ENCODE results near the gene PRKN. TPM values are rescaled to one million over a fixed set of nuclear protein-coding genes. Genes with fewer than 3 reads are reported as not detected.

PRKN gene
- total RNA-seq, 4 donors from 2014 or later, result 4.5 to 12.3 (median 9.0) TPM

- Histone ChIP-seq H3K36me3 (no peaks in the 10 kb centered on the region), H3K4me1 (no peaks in the 10 kb centered on the region), H3K27me3 (no peaks in the 10 kb centered on the region), H3K9me3 (no peaks in the 10 kb centered on the region), H3K27ac (no peak overlapping the region), H3K4me3 (no peak overlapping the region)
- no peak for DNase-seq
- in situ Hi-C loops (cut with MboI; ENCODE audit: low pct_ligation_motif_present in 1 of 4, low pct_unique_long_range_greater_than_20kb in 1 of 4, low sequenced_read_pairs in 3 of 4) (no loop called here), intact Hi-C loops (cut with DNase I; ENCODE audit: low total_unique reads) (loop anchor here (5.0 kb wide), 1 partner anchor 227 kb away; no protein-coding TSS in a partner anchor)
- 88 to 91% methylated on average over 4 to 5 of the region's 5 CpGs for WGBS, 2 donors (ENCODE audit: low coverage in 1 of 2)
- TF ChIP-seq POLR2A (IDR thresholded peaks at IDR 0.05) (no peak), POLR2AphosphoS5 (IDR thresholded peaks at IDR 0.05) (no peak)
These were observed 627.5 kb downstream of the PRKN start for GRCh38 chr6:162100096-162100495.

GRCh38 chr6:162099685-162100084 lies 627.9 kb downstream of the PRKN start:
- Histone ChIP-seq H3K27ac (no peak overlapping the region), H3K4me3 (no peak overlapping the region), H3K27me3 (no peaks in the 10 kb centered on the region), H3K36me3 (no peaks in the 10 kb centered on the region), H3K4me1 (no peaks in the 10 kb centered on the region), H3K9me3 (no peaks in the 10 kb centered on the region)
- in situ Hi-C loops (cut with MboI; ENCODE audit: low pct_ligation_motif_present in 1 of 4, low pct_unique_long_range_greater_than_20kb in 1 of 4, low sequenced_read_pairs in 3 of 4), result no loop called here
- DNase-seq, result no peak
- intact Hi-C loops (cut with DNase I; ENCODE audit: low total_unique reads), result loop anchor here (5.0 kb wide), 1 partner anchor 228 kb away; no protein-coding TSS in a partner anchor
- 84 to 85% methylated on average over 5 of the region's 5 CpGs for WGBS, 2 donors (ENCODE audit: low coverage in 1 of 2)
- no peak for TF ChIP-seq POLR2AphosphoS5 (IDR thresholded peaks at IDR 0.05)
- TF ChIP-seq POLR2A (IDR thresholded peaks at IDR 0.05), result no peak
- TF ChIP-seq CTCF (IDR thresholded peaks at IDR 0.05), result no peak
- TF ChIP-seq EP300 (IDR thresholded peaks at IDR 0.05; ENCODE audit: low read depth), result no peak

GRCh38 chr6:162092816-162093502 lies 634.6 kb downstream of the PRKN start:
- Histone ChIP-seq H3K4me1 (no peaks in the 10 kb centered on the region), H3K27me3 (no peaks in the 10 kb centered on the region), H3K27ac (no peak overlapping the region), H3K4me3 (no peak overlapping the region), H3K9me3 (no peaks in the 10 kb centered on the region), H3K36me3 (no peaks in the 10 kb centered on the region)
- DNase-seq, result no peak
- in situ Hi-C loops (cut with MboI; ENCODE audit: low pct_ligation_motif_present in 1 of 4, low pct_unique_long_range_greater_than_20kb in 1 of 4, low sequenced_read_pairs in 3 of 4), result no loop called here
- 84 to 91% methylated on average over 7 to 11 of the region's 11 CpGs for WGBS, 2 donors (ENCODE audit: low coverage in 1 of 2)
- TF ChIP-seq POLR2AphosphoS5 (IDR thresholded peaks at IDR 0.05) (no peak), POLR2A (IDR thresholded peaks at IDR 0.05) (no peak), EP300 (IDR thresholded peaks at IDR 0.05; ENCODE audit: low read depth) (no peak), CTCF (IDR thresholded peaks at IDR 0.05) (no peak)
- intact Hi-C loops (cut with DNase I; ENCODE audit: low total_unique reads), result no loop called here

- 45 to 57% methylated on average over 2 of the region's 2 CpGs for WGBS, 2 donors (ENCODE audit: low coverage in 1 of 2)
- Histone ChIP-seq H3K9me3 (no peaks in the 10 kb centered on the region), H3K4me1 (no peaks in the 10 kb centered on the region), H3K27me3 (no peaks in the 10 kb centered on the region), H3K36me3 (no peaks in the 10 kb centered on the region), H3K4me3 (no peak overlapping the region), H3K27ac (no peak overlapping the region)
- no peak for DNase-seq
- TF ChIP-seq POLR2A (IDR thresholded peaks at IDR 0.05) (no peak), EP300 (IDR thresholded peaks at IDR 0.05; ENCODE audit: low read depth) (no peak), POLR2AphosphoS5 (IDR thresholded peaks at IDR 0.05) (no peak), CTCF (IDR thresholded peaks at IDR 0.05) (no peak)
- intact Hi-C loops (cut with DNase I; ENCODE audit: low total_unique reads), result no loop called here
- in situ Hi-C loops (cut with MboI; ENCODE audit: low pct_ligation_motif_present in 1 of 4, low pct_unique_long_range_greater_than_20kb in 1 of 4, low sequenced_read_pairs in 3 of 4), result no loop called here
These were observed 636.8 kb downstream of the PRKN start for GRCh38 chr6:162090734-162091133.

- Histone ChIP-seq H3K27ac (no peak overlapping the region), H3K27me3 (no peaks in the 10 kb centered on the region), H3K4me3 (no peak overlapping the region), H3K36me3 (no peaks in the 10 kb centered on the region), H3K4me1 (no peaks in the 10 kb centered on the region), H3K9me3 (no peaks in the 10 kb centered on the region)
- intact Hi-C loops (cut with DNase I; ENCODE audit: low total_unique reads), result no loop called here
- no peak for DNase-seq
- TF ChIP-seq CTCF (IDR thresholded peaks at IDR 0.05) (no peak), POLR2AphosphoS5 (IDR thresholded peaks at IDR 0.05) (no peak), POLR2A (IDR thresholded peaks at IDR 0.05) (no peak), EP300 (IDR thresholded peaks at IDR 0.05; ENCODE audit: low read depth) (no peak)
- WGBS, 2 donors (ENCODE audit: low coverage in 1 of 2), result 90% methylated on average over 2 of the region's 2 CpGs
- in situ Hi-C loops (cut with MboI; ENCODE audit: low pct_ligation_motif_present in 1 of 4, low pct_unique_long_range_greater_than_20kb in 1 of 4, low sequenced_read_pairs in 3 of 4), result no loop called here
These were observed 639.5 kb downstream of the PRKN start for GRCh38 chr6:162088091-162088490.
